H1 (cell line): ENCODE results near the gene FDXACB1. TPM values are rescaled to one million over a fixed set of nuclear protein-coding genes. Genes with fewer than 3 reads are reported as not detected.

Source experiments
- CTCF ChIA-PET: fragments of 300-600 bp; sonication (Branson Sonifier 250); formaldehyde crosslinking; loops from one replicate; lab custom pipeline; 2021; ENCODE audit not compliant: partially characterized antibody; lab: Charles Lee
- POLR2A ChIA-PET: fragments of 300-600 bp; sonication (Branson Sonifier 250); formaldehyde crosslinking; loops from one replicate; lab custom pipeline; 2021; ENCODE audit warnings: inconsistent platforms; ENCODE audit not compliant: partially characterized antibody; lab: Charles Lee
- DNase-seq, 2 experiments: peaks; one replicate each; pipeline versions ENCODE4 v3.0.0 to v3.0.0-alpha.2; 2010 to 2022; ENCODE audit warnings: low spot score in 2 of 2, low read depth in 1 of 2, mixed read lengths in 1 of 2
- FAIRE-seq: peaks from 2 replicates; lab custom pipeline; 2011; peaks lifted over from hg19 to GRCh38; lab: Jason Lieb, UNC
- H2AFZ ChIP-seq: 2 replicates; pipeline ENCODE4 v1.8.1; 2012; ENCODE audit warnings: low read length, inconsistent platforms
- H2AK5ac ChIP-seq: 2 replicates; pipeline ENCODE4 v1.6.1; 2013; ENCODE audit warnings: low read depth, low read length
- H2BK120ac ChIP-seq: replicated peaks from 2 replicates; pipeline ENCODE3; 2013; ENCODE audit warnings: low read depth, low read length, inconsistent platforms
- H2BK12ac ChIP-seq: 2 replicates; pipeline ENCODE4 v1.6.1; 2013; ENCODE audit warnings: low read depth, low read length
- H2BK15ac ChIP-seq: 2 replicates; pipeline ENCODE4 v1.6.1; 2013; ENCODE audit warnings: low read length
- H2BK20ac ChIP-seq: 2 replicates; pipeline ENCODE4 v1.6.1; 2013; ENCODE audit warnings: low read length
- H2BK5ac ChIP-seq: 2 replicates; pipeline ENCODE4 v1.6.1; 2013; ENCODE audit warnings: low read depth, low read length
- H3K14ac ChIP-seq: 2 replicates; pipeline ENCODE4 v1.6.1; 2013; ENCODE audit warnings: inconsistent platforms; ENCODE audit not compliant: insufficient read length
- H3K18ac ChIP-seq: 2 replicates; pipeline ENCODE4 v1.6.1; 2013; ENCODE audit warnings: low read length; ENCODE audit errors: extremely low read depth
- H3K23ac ChIP-seq: 2 replicates; pipeline ENCODE4 v1.6.1; 2013; ENCODE audit warnings: inconsistent platforms; ENCODE audit not compliant: insufficient read length
- H3K23me2 ChIP-seq: 2 replicates; pipeline ENCODE4 v1.6.1; 2013; ENCODE audit warnings: low read depth, low read length
- H3K27ac ChIP-seq: 2 replicates; pipeline ENCODE4 v1.6.1; 2011; ENCODE audit warnings: low read depth, low read length, inconsistent platforms
- H3K27me3 ChIP-seq, 4 experiments: replicated peaks in 1 of 4; 1 replicate in 1 of 4; 2 replicates in 3 of 4; pipeline versions ENCODE4 v1.6.1 to v1.8.1; 2011 to 2013; ENCODE audit warnings: low read length in 3 of 4, mild to moderate bottlenecking in 3 of 4, inconsistent platforms in 2 of 4, mixed read lengths in 2 of 4, moderate library complexity in 1 of 4; ENCODE audit not compliant: control insufficient read depth in 3 of 4, insufficient read depth in 3 of 4; ENCODE audit errors: extremely low read depth in 1 of 4
- H3K36me3 ChIP-seq, 4 experiments: 2 replicates each; pipeline versions ENCODE4 v1.6.1 to v1.8.1; 2011 to 2013; ENCODE audit warnings: mild to moderate bottlenecking in 4 of 4, low read length in 3 of 4, moderate library complexity in 2 of 4, control low read depth in 1 of 4, inconsistent platforms in 1 of 4; ENCODE audit not compliant: insufficient read depth in 4 of 4, control insufficient read depth in 2 of 4
- H3K4ac ChIP-seq: replicated peaks from 2 replicates; pipeline ENCODE3; 2013; ENCODE audit warnings: low read length, low read depth, mixed read lengths, inconsistent platforms; ENCODE audit not compliant: insufficient read length
- H3K4me1 ChIP-seq, 4 experiments: replicated peaks in 1 of 4; 1 replicate in 1 of 4; 2 replicates in 3 of 4; pipeline versions ENCODE4 v1.6.1 to v1.8.1; 2011 to 2013; ENCODE audit warnings: low read length in 3 of 4, inconsistent platforms in 2 of 4, mixed read lengths in 1 of 4; ENCODE audit not compliant: insufficient read depth in 4 of 4, control insufficient read depth in 3 of 4
- H3K4me2 ChIP-seq, 2 experiments: 2 replicates each; pipeline versions ENCODE4 v1.6.1 to v1.8.1; 2011 to 2013; ENCODE audit warnings: low read depth in 2 of 2, low read length in 2 of 2, control low read depth in 1 of 2, inconsistent platforms in 1 of 2, mild to moderate bottlenecking in 1 of 2; ENCODE audit not compliant: insufficient read depth in 1 of 2
- H3K4me3 ChIP-seq, 4 experiments: fragments of 200-600, 300-600 bp in 1 of 4; sonication (generic), shearing (Covaris generic), sonication (Bioruptor Twin) in 1 of 4; 2 replicates each; pipeline versions ENCODE4 v1.5.1 to v1.8.1; 2011 to 2016; ENCODE audit warnings: low read length in 4 of 4, low read depth in 3 of 4, control low read depth in 2 of 4, inconsistent platforms in 2 of 4, mild to moderate bottlenecking in 2 of 4, mixed read lengths in 1 of 4, moderate library complexity in 1 of 4; ENCODE audit not compliant: insufficient read depth in 2 of 4; ENCODE audit errors: extremely low read depth in 1 of 4
- H3K56ac ChIP-seq: replicated peaks from 2 replicates; pipeline ENCODE3; 2013; ENCODE audit warnings: low read depth, mild to moderate bottlenecking, mixed read lengths, low read length, inconsistent platforms; ENCODE audit not compliant: insufficient read length
- H3K79me1 ChIP-seq: 2 replicates; pipeline ENCODE4 v1.6.1; 2013; ENCODE audit warnings: low read depth, low read length, control low read depth
- H3K79me2 ChIP-seq, 2 experiments: 2 replicates each; pipeline versions ENCODE4 v1.6.1 to v1.8.1; 2012 to 2013; ENCODE audit warnings: low read length in 2 of 2, mild to moderate bottlenecking in 2 of 2, inconsistent platforms in 1 of 2; ENCODE audit not compliant: insufficient read depth in 2 of 2, control insufficient read depth in 1 of 2
- H3K9ac ChIP-seq, 4 experiments: replicated peaks in 1 of 4; 1 replicate in 1 of 4; 2 replicates in 3 of 4; pipeline versions ENCODE4 v1.6.1 to v1.8.1; 2011 to 2013; ENCODE audit warnings: low read depth in 3 of 4, low read length in 3 of 4, control low read depth in 2 of 4, mild to moderate bottlenecking in 2 of 4, moderate library complexity in 2 of 4, inconsistent platforms in 1 of 4; ENCODE audit errors: extremely low read depth in 1 of 4
- H3K9me3 ChIP-seq, 2 experiments: 2 replicates each; pipeline versions ENCODE4 v1.6.1 to v1.8.1; 2012 to 2013; ENCODE audit warnings: mild to moderate bottlenecking in 2 of 2, moderate library complexity in 2 of 2, control low read depth in 1 of 2, inconsistent platforms in 1 of 2, low read depth in 1 of 2, low read length in 1 of 2, mixed read lengths in 1 of 2; ENCODE audit not compliant: insufficient read depth in 2 of 2
- H4K20me1 ChIP-seq, 2 experiments: replicated peaks in 1 of 2; 2 replicates each; pipeline versions ENCODE3 to v1.8.1; 2011 to 2013; ENCODE audit warnings: inconsistent platforms in 2 of 2, low read length in 2 of 2, mild to moderate bottlenecking in 1 of 2; ENCODE audit not compliant: insufficient read depth in 2 of 2, control insufficient read depth in 1 of 2
- H4K5ac ChIP-seq: 2 replicates; pipeline ENCODE4 v1.6.1; 2013; ENCODE audit warnings: low read length, low read depth, mixed read lengths, inconsistent platforms; ENCODE audit not compliant: insufficient read length
- H4K8ac ChIP-seq: 2 replicates; pipeline ENCODE4 v1.8.0; 2013; ENCODE audit warnings: mild to moderate bottlenecking, moderate library complexity, low read length, inconsistent platforms; ENCODE audit not compliant: insufficient read depth; ENCODE audit errors: extremely low read depth
- H4K91ac ChIP-seq: replicated peaks from 2 replicates; pipeline ENCODE3; 2013; ENCODE audit warnings: low read length, mixed read lengths, inconsistent platforms; ENCODE audit not compliant: insufficient read length
- ASH2L ChIP-seq: fragments of 200-600, 300-600 bp; sonication (generic); IDR thresholded peaks from one replicate; pipeline ENCODE4 v1.7.1; 2017; ENCODE audit warnings: low read length
- CHD2 ChIP-seq: IDR thresholded peaks from 2 replicates; pipeline ENCODE4 v1.6.1; 2012; ENCODE audit warnings: low read length, improper control_type of control experiment
- HDAC2 ChIP-seq, 2 experiments: fragments of 300-600 bp in 1 of 2; sonication (generic) in 1 of 2; IDR thresholded peaks; 2 replicates each; pipeline ENCODE4 v1.6.1; 2011 to 2012; ENCODE audit warnings: low read depth in 2 of 2, low read length in 2 of 2, mild to moderate bottlenecking in 2 of 2, moderate library complexity in 2 of 2, borderline replicate concordance in 1 of 2, inconsistent platforms in 1 of 2
- JUN ChIP-seq: IDR thresholded peaks from 2 replicates; pipeline ENCODE4 v1.6.1; 2011; ENCODE audit warnings: low read depth, mild to moderate bottlenecking, improper control_type of control experiment, low read length
- MAX ChIP-seq: IDR thresholded peaks from 2 replicates; pipeline ENCODE4 v1.6.1; 2012; ENCODE audit warnings: inconsistent platforms
- RNF2 ChIP-seq: fragments of 200-900, 300-1000 bp; sonication (generic); IDR thresholded peaks from 2 replicates; pipeline ENCODE4 v1.7.1; 2016; ENCODE audit warnings: borderline replicate concordance, low read depth, mild to moderate bottlenecking, antibody characterized with exemption, low read length; ENCODE audit not compliant: poor library complexity, severe bottlenecking; ENCODE audit errors: missing control alignments
- TAF7 ChIP-seq: optimal IDR thresholded peaks from 2 replicates; pipeline ENCODE3; 2011; ENCODE audit warnings: low read depth, mild to moderate bottlenecking, inconsistent platforms, low read length, moderate library complexity, borderline replicate concordance
- USF2 ChIP-seq: IDR thresholded peaks from 2 replicates; pipeline ENCODE4 v1.6.1; 2011; ENCODE audit warnings: low read length, improper control_type of control experiment
- WGBS, 2 experiments: shearing (Covaris generic) in 1 of 2; methylation state at CpG; one replicate each; pipeline versions ENCODE4 v1.1.6 to v1.1.7; 2013 to 2015; ENCODE audit warnings: low lambda C conversion rate in 2 of 2, mixed read lengths in 2 of 2, inconsistent platforms in 1 of 2, low coverage in 1 of 2, missing lambda C conversion rate in 1 of 2; ENCODE audit not compliant: insufficient replicate concordance in 2 of 2, insufficient coverage in 1 of 2, insufficient read length in 1 of 2; ENCODE audit errors: extremely low coverage in 1 of 2, missing lambda C conversion rate in 1 of 2; 5-methylcytosine and 5-hydroxymethylcytosine counted together
- polyA plus RNA-seq, 7 experiments: library from polyadenylated mRNA; depleted of rRNA in 3 of 7; stranded (reverse) in 5 of 7; unstranded in 2 of 7; fragments of >200 nt in 5 of 7; fragments of 200-250 nt in 2 of 7; gene quantifications; 1 replicate in 5 of 7; 2 replicates in 1 of 7; 4 replicates in 1 of 7; pipeline versions ENCODE4 v1.2.1 to v1.2.3, GENCODE V29; 2011 to 2013; ENCODE audit warnings: missing spikeins in 2 of 7, mixed read lengths in 2 of 7
- total RNA-seq: library from RNA; stranded (reverse); fragmentation: NEBNext Ultra II Directional; extraction: Animal tissue kit (Norgen Biotek cat#: 25700); gene quantifications from 2 replicates; pipeline ENCODE4 v1.2.1, GENCODE V29; 2021

The FDXACB1 gene
- total and polyA plus RNA-seq, 2 of the 8 experiments (the other 6 are each of a cell fraction or from before 2014, with no cell fraction given), result 1.4 to 2.3 TPM

DNA sequence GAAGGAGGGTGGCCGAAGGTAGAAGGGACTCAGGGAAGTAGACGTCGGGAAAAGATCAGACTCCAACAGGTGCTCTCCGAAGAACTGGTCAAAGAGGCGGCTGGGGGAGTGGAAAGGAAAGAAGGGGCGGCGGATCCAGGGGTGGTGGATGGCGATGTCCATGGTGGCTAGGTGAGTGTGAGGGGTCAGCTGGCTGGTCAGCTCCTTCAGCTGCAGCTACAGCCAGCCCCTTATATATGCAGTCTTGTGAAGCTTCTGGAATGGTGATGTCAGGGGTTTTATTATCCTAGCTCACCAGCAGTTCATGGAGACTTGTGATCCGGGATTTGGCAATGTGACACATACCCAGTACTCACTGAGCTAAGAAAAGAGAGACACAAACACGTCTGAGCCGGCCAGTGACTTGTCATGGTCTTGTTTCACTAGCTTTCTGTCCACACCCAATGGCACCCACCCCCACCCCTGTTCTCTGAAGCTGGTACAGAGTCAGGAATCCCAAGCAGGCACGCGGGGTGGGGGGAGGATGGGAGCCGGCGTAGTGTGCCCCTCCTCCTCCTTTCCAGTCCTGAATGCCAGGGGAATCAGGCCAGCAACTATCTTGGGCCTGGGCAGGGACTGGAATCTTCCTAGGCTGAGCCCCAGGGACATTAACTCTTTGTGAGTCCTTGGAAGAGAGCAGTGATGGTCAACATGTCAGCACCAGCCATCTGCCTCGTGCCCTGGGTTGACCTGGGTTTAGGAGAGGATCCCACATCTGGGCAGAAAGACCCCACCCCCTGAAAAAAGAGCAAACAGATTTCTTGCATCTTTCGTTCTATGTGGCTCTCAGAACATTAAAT lies 32.8 kb upstream of the FDXACB1 start, which contains the start of gene CRYAB:
CRYAB (minus strand) TSS at position 208 of the 839 bp plus-strand sequence; CDS start at position 162, 46 bp downstream.
- Histone ChIP-seq H2BK15ac (0 out of 2 replicates have a peak within 1 kb of the TSS, but pooled peaks have one; percentile 61), H3K23ac (no peak within 1 kb of the TSS), H4K20me1 (no peaks in the 10 kb centered on the region), H3K4me2 (peak within 1 kb of the TSS in 1 of 2 experiments; percentile 21; a peak in 2 of 4 replicates), H2BK5ac (peak within 1 kb of the TSS; percentile 53; the same call in 1 of the 2 replicates), H3K79me1 (no peaks in the 10 kb centered on the region), H4K8ac (peak within 1 kb of the TSS; percentile 75), H3K9ac (no peak within 1 kb of the TSS), H4K5ac (peak within 1 kb of the TSS; percentile 8), H3K23me2 (peaks cover 4% of the 10 kb centered on the region; the same call in 1 of the 2 replicates), H3K56ac (no peak within 1 kb of the TSS), H4K91ac (peak within 1 kb of the TSS; percentile 46), H2AK5ac (no peak within 1 kb of the TSS; the same call in 1 of the 2 replicates), H3K9me3 (no peaks in the 10 kb centered on the region), H3K27me3 (no peaks in the 10 kb centered on the region), H3K79me2 (no peaks in the 10 kb centered on the region), H3K18ac (peak within 1 kb of the TSS; percentile 42; the same call in 1 of the 2 replicates), H2BK120ac (no peak within 1 kb of the TSS), H3K27ac (no peak within 1 kb of the TSS), H2AFZ (peak within 1 kb of the TSS; percentile 94), H3K36me3 (no peaks in the 10 kb centered on the region), H3K14ac (no peak within 1 kb of the TSS), H3K4ac (no peak within 1 kb of the TSS), H2BK20ac (no peak within 1 kb of the TSS; the same call in 1 of the 2 replicates), H3K4me1 (peaks cover 0 to 15% (median 9%) of the 10 kb centered on the region in 4 experiments), H2BK12ac (peak within 1 kb of the TSS; percentile 71; the same call in 1 of the 2 replicates), H3K4me3 (no peak within 1 kb of the TSS; a peak in 1 of 8 replicates)
- DNase-seq (no peak), FAIRE-seq (no peak)
- CTCF ChIA-PET, result interaction anchor here (0.7 to 4.8 kb wide), 9 partner anchors 10 to 153 kb away, joined by 3 to 27 read pairs (median 4); no protein-coding TSS in a partner anchor
- 71% methylated on average over 17 of the region's 17 CpGs; no CpG with 5 or more reads in 1 of the 2 experiments for WGBS, 2 experiments
- POLR2A ChIA-PET, result interaction anchor here (0.5 to 1.3 kb wide), 3 partner anchors 26 to 289 kb away, joined by 3 read pairs; no protein-coding TSS in a partner anchor
- TF ChIP-seq JUN (no peak), MAX (peak; percentile 23; the same call in 1 of the 2 replicates), TAF7 (no peak), USF2 (no peak), RNF2 (no peak), CHD2 (no peak), ASH2L (peak; percentile 77), HDAC2 (IDR thresholded peaks at IDR 0.05; ENCODE audit: borderline replicate concordance in 1 of 2, low read depth in 2 of 2, low read length in 2 of 2) (no peak)
